ENCODE data around the gene STAT6.
A peak's percentile ranks its signal among the peaks of the same experiment; 100 is the strongest.

STAT6 gene

GRCh38 chr12:57101892-57102695 lies 9.1 kb downstream of the STAT6 start:
- DNase-seq (ENCODE audit: low read depth), result no peak

GRCh38 chr12:57099766-57100165 lies 11.4 kb downstream of the STAT6 start:
- no peak for DNase-seq (ENCODE audit: low read depth)

DNA sequence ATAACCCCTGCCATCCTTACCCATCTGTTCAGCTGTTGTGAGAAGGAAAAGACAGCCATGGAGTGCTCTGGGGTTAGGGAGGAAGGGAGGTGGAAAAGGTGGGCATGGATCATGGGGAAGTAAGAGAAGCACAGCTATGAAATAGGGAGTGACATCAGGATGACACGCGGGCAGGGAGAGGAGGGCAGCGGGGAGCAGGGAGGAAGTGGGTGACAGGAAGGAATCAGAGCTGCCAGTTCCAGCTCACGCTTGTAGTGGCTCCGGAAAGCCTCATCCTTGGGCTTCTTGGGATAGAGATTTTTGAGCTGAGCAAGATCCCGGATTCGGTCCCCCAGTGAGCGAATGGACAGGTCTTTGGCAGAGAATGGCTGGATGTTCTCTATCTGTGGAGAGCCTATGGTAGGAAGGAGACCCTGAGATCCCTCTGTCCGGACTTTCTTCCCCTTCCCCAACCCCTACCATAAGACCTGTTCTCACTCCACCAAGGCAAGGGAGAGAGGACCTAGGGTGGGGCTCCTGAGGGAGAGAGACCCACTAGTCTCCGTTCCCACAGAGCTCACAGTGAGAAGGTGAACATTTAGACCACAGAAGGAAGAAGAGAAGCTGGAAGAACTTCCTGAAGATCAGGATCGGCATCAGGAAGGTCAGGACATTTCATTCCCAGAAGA lies 12.0 kb downstream of the STAT6 start:
- DNase-seq (ENCODE audit: low read depth), result no peak

DNA sequence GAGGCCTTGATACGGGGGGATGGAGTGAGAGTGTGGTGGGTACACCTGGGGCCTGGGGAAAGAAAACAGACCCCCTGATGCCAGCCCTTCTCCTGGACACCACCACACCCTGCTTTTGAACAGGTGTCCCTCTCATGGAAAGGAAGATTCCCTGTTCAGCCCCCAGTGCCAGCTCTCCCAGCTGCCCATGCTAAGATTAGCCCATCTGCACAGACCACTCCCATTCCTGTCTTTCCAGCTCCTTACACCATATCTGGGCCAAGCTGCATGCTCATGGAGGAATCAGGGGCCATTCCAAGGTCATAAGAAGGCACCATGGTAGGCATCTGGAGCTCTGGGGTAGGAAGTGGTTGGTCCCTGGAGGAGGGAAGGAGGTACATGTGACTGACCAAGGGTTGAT lies 12.6 kb downstream of the STAT6 start:
- no peak for DNase-seq (ENCODE audit: low read depth)

DNA sequence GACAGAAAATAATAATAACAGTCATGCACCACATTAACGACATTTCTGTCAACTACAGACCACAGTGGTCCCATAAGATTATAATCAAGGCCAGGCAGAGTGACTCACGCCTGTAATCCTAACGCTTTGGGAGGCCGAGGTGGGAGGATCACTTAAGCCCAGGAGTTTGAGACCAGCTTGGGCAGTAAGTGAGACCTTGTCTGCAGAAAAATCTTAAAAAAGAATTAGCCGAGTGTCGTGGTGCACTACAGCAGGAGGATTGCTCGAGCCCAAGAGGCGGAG lies 13.7 kb downstream of the STAT6 start:
- no peak for DNase-seq (ENCODE audit: low read depth)

- no peak for DNase-seq (ENCODE audit: low read depth)
These were observed 14.2 kb downstream of the STAT6 start for GRCh38 chr12:57096748-57097553.

DNA sequence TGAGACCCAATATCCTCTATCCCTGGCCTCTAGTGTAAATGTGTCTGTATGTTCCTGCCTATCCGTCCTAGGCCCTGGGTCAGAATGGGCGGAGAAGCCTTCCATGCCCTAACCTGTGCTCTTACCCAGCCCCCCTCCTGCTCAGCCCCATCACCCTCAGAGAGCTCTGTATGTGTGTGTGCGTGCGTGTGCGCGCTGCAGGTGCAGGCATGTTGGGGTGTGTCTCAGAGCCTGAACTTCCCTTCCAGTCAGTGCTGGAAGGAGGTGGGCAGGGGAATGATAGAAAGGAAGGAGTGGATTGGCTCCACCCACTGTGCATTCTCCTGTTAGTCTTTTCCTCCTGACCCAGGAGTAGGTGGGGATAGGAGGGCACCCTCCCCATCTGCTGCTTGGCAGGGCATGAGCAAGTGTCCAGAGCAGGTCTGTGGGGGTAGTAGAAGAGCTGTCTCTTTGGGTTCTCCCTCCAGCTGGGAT lies 15.0 kb downstream of the STAT6 start:
- DNase-seq (ENCODE audit: low read depth), result no peak

DNA sequence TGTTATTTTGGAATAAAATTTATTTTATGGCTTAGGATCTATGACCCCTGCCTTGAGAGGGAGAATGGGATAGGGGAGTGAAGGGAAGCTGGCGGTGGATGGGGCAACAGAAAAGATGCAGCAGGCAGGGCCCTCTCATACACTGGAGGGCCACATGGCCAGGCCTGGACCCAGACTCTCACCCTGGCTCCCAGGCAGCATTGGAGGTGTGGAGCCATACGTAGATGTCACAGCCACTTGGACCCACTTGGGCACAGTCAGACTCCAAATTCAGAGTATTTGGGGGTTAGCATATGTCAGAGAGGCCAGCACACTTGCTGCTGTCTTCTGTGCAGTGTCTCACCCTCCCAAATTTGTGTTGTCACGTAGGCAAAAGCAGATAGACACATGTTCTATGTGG lies 15.7 kb downstream of the STAT6 start:
- DNase-seq (ENCODE audit: low read depth), result no peak

- DNase-seq (ENCODE audit: low read depth), result no peak
These were observed 16.7 kb downstream of the STAT6 start for GRCh38 chr12:57094208-57095160.

GRCh38 chr12:57093415-57094207 lies 17.6 kb downstream of the STAT6 start:
- peak; percentile 52 for DNase-seq (ENCODE audit: low read depth)

DNA sequence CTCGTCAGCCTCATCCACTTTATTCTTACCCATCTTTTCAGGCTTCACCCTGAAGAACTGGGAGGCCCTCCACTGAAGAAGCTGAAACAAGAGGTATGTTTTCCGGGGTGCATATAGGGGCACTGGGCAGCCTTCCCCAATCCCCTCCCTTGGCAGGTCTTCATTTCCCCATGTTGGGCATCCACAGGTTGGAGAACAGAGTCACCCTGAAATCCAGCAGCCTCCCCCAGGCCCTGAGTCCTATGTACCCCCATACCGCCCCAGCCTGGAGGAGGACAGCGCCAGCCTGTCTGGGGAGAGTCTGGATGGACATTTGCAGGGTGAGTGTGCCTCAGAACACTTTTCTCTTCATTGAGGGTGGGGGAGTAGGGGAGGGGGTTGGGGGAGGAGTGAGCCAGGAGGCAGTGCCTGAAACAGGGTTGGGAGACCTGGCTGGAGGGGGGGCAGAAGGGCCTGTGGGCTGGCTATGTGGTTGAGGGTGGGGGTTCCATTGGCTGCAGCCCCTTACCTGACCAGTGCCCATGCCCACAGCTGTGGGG lies 18.2 kb downstream of the STAT6 start:
- DNase-seq (ENCODE audit: low read depth), result no peak

DNA sequence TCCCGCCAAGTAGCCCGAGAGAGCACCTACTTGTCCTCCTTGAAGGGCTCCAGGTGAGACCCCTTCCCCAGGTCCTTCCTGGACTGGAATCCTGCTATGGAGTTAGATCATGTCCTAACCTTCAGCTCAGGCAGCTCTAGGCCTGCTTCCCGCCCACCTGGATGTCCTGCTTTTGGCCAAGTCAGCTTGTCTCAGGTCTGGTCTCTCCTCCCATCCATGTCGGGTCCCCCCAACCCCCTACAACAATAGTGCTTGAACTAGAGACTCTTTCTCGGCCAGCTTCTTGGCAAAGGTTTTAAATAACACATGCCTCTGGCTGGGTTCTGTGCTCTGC lies 18.7 kb downstream of the STAT6 start:
- no peak for DNase-seq (ENCODE audit: low read depth)

DNA sequence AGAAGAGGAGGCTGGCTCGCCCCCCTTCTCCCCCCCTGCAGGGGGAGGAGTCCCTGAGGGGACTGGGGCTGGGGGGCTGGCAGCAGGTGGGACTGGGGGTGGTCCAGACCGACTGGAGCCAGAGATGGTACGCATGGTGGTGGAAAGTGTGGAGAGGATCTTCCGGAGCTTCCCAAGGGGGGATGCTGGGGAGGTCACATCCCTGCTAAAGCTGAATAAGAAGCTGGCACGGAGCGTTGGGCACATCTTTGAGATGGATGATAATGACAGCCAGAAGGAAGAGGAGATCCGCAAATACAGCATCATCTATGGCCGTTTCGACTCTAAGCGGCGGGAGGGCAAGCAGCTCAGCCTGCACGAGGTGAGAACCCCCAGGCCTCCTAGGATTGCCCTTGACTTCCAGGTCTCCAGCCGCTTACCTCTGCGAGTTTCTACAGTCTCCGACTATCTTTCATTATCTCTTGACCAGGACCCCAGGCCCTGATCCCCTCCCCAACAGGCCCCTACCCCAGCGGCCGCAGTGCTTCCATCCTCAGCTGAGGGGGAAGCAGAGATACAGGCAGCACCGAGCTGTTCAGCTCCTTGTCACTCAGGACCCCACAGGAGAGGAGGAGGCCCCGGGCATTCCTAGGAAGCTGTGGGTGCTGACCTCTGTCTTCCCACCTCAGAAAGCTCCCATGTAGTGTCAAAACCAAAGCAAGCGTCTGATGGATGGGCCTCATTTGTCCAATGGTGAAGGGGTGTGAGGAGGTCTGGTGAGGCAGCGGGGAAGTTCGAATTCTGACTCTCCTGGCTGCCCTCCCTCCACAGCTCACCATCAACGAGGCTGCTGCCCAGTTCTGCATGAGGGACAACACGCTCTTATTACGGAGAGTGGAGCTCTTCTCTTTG lies 19.3 kb downstream of the STAT6 start:
- DNase-seq (ENCODE audit: low read depth), result no peak

- no peak for DNase-seq (ENCODE audit: low read depth)
These were observed 20.1 kb downstream of the STAT6 start for GRCh38 chr12:57090924-57091637.

- DNase-seq (ENCODE audit: low read depth), result no peak
These were observed 20.7 kb downstream of the STAT6 start for GRCh38 chr12:57090490-57090889.

DNA sequence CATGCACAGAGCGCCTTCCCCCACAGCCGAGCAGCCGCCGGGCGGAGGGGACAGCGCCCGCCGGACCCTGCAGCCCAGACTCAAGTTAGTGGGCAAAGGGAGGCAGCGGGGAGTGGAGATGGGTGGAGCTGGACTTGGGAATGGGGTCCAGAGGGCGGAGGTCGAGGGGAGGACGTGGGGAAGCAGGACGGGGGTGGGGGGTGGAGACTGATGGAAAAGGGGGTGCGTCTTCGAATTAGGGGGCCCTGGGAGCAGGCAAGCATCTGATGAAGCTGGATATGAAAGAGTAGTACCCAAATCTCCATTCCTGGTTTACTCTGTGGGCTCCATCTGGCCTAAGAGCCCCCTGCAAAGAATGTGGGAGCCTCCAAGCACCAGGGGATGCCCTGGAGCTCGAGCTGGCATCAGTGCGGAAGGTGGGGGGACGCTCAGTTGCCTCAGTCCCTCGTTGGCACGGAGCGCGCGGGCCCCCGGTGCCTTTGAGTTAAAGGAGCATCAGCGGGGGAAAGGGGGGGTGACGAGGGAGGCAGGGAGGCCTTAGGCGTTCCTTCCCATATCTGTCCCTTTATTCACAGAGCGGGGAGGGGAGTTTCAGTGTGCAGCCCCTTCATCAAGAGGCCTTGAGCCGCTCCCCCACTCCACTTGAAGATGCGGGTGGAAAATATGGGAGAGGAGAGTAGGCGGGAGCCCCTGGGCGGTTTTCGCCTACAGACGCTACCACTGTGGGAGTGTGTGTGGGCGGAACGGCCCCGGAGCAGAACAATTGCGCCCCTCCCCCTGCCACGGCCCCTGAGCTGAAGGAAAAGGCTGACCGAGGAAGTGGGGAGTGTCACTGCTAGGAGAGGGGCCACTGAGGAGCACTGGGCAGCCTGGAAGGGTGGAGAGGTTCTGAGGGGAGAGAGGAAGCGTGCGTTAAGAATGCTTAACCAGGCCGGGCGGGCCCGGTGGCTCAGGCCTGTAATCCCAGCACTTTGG lies 21.6 kb downstream of the STAT6 start:
- no peak for DNase-seq (ENCODE audit: low read depth)

DNA sequence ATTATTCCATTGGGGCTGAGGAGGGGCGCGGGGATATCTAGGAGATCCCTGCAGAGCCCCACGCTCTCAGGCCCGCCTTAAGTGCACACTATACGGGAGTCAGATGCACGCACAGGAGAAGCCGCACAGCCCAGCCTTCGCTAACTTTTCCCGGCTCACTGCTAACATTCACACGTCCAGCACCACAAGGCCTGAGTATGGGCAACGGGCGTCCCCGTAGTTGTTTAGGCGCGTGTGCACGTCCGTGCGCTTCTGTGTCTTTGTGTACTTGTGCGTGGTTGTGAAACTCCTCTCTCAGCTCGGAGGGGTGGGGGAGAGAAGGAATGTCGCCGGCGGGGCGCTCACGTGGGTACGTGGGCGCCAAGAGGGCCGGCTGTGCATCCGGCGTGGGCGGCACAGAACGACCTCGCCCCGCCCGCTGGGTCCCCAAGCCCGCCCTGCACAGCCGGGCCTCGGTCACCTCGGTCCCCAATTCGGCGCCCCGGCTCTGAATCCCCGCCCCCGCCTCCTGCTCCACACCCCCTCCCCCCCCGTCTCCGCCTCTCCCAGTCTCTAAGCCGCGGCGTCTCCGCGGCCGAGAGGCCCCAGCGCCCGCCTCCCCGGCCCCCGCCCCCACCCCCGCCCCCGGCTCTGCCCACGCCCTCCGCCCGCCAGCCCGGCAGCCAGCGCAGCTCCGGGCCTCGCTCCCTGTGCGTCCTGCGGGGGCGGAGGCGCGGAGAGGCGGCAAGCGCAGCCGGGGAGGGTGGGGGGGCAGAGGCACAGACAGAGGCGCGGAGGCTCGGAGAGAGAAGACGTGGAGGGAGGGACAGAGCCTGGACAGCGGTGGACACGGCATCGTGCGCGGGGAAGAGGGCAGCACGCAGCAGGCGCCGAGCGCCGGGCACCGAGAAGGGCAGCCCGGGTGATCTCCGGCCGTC lies 22.6 kb downstream of the STAT6 start, which contains the start of gene NAB2:
TSS of gene NAB2 (plus strand) at position 761 of the 917 bp plus-strand sequence. CDS start 158 bp downstream, outside the sequence.
- DNase-seq (ENCODE audit: low read depth), result peak; percentile 81
